Left ventricle myocardium superior (tissue), 1 donor: Measurements from ENCODE around the gene EPHB1. TPM values are rescaled to one million over a fixed set of nuclear protein-coding genes. Genes with fewer than 3 reads are reported as not detected.

Experiments used
- ATAC-seq: fragments of 200-7000 bp; cut with Tn5 transposase; one replicate; pipeline ENCODE4 v1.9.1; 2020; ENCODE audit warnings: mild to moderate bottlenecking, moderate library complexity
- DNase-seq: peaks from one replicate; pipeline ENCODE4 v3.0.0-alpha.2; 2020
- intact Hi-C: fragments of 100-400 bp; cut with micrococcal nuclease; formaldehyde crosslinking; loops from one replicate; pipeline ENCODE4 v1.11.0; 2022
- total RNA-seq: library from RNA; stranded (reverse); fragmentation: NEBNext Ultra II Directional; extraction: Animal tissue kit (Norgen Biotek cat#: 25700); gene quantifications from one replicate; pipeline ENCODE4 v1.2.1, GENCODE V29; 2021
- donor health status: DM: no; HTN: yes; CAD: no; lungs with severe emphysema.

The EPHB1 gene
- total RNA-seq, 1 donor from 2014 or later = 1.8 TPM

GRCh38 chr3:135182364-135182998, 387.4 kb downstream of the EPHB1 start:
- ATAC-seq (no peak), DNase-seq (no peak)
- intact Hi-C loops = no loop called here

GRCh38 chr3:135190658-135191057, 395.6 kb downstream of the EPHB1 start:
- DNase-seq (no peak), ATAC-seq (no peak)
- intact Hi-C loops = no loop called here

- DNase-seq (no peak), ATAC-seq (no peak)
- intact Hi-C loops = no loop called here
Observed at GRCh38 chr3:135191708-135192107, 396.6 kb downstream of the EPHB1 start.

GRCh38 chr3:135192929-135193328, 397.9 kb downstream of the EPHB1 start:
- DNase-seq (no peak), ATAC-seq (no peak)
- intact Hi-C loops = no loop called here

GRCh38 chr3:135197246-135197645, 402.2 kb downstream of the EPHB1 start:
- DNase-seq (no peak), ATAC-seq (no peak)
- intact Hi-C loops = no loop called here

- DNase-seq (no peak), ATAC-seq (no peak)
- intact Hi-C loops = no loop called here
Observed at GRCh38 chr3:135197856-135198255, 402.8 kb downstream of the EPHB1 start.

GRCh38 chr3:135199137-135199536, 404.1 kb downstream of the EPHB1 start:
- intact Hi-C loops = no loop called here
- DNase-seq (no peak), ATAC-seq (no peak)

GRCh38 chr3:135203026-135203425, 408.0 kb downstream of the EPHB1 start:
- no peak for DNase-seq
- no peak for ATAC-seq
- intact Hi-C loops = no loop called here

- ATAC-seq (no peak), DNase-seq (no peak)
- intact Hi-C loops = no loop called here
Observed at GRCh38 chr3:135213213-135213612, 418.2 kb downstream of the EPHB1 start.

GRCh38 chr3:135213822-135214221, 418.8 kb downstream of the EPHB1 start:
- ATAC-seq = peak; percentile 37
- no peak for DNase-seq
- intact Hi-C loops = no loop called here

- ATAC-seq (no peak), DNase-seq (no peak)
- intact Hi-C loops = no loop called here
Observed at GRCh38 chr3:135214400-135214799, 419.3 kb downstream of the EPHB1 start.

GRCh38 chr3:135215516-135215915, 420.5 kb downstream of the EPHB1 start:
- ATAC-seq (no peak), DNase-seq (no peak)
- intact Hi-C loops = no loop called here

GRCh38 chr3:135216659-135217058, 421.6 kb downstream of the EPHB1 start:
- no peak for ATAC-seq
- no peak for DNase-seq
- intact Hi-C loops = no loop called here

GRCh38 chr3:135217730-135218129, 422.7 kb downstream of the EPHB1 start:
- no peak for ATAC-seq
- intact Hi-C loops = no loop called here
- no peak for DNase-seq

GRCh38 chr3:135218304-135218703, 423.2 kb downstream of the EPHB1 start:
- DNase-seq (no peak), ATAC-seq (peak; percentile 76)
- intact Hi-C loops = no loop called here

GRCh38 chr3:135218782-135219181, 423.7 kb downstream of the EPHB1 start:
- no peak for ATAC-seq
- DNase-seq = no peak
- intact Hi-C loops = no loop called here

GRCh38 chr3:135224815-135225362, 429.8 kb downstream of the EPHB1 start:
- DNase-seq (no peak), ATAC-seq (no peak)
- intact Hi-C loops = no loop called here

- DNase-seq (no peak), ATAC-seq (peak; percentile 40)
- intact Hi-C loops = no loop called here
Observed at GRCh38 chr3:135226057-135226456, 431.0 kb downstream of the EPHB1 start.

- DNase-seq (no peak), ATAC-seq (peak; percentile 35)
- intact Hi-C loops = no loop called here
Observed at GRCh38 chr3:135228201-135228600, 433.1 kb downstream of the EPHB1 start.

GRCh38 chr3:135229018-135229495, 434.0 kb downstream of the EPHB1 start:
- ATAC-seq = peak; percentile 87
- peak; percentile 46 for DNase-seq
- intact Hi-C loops = no loop called here

- intact Hi-C loops = no loop called here
- no peak for DNase-seq
- ATAC-seq = no peak
Observed at GRCh38 chr3:135231737-135232136, 436.7 kb downstream of the EPHB1 start.
